Raji (cell line): ENCODE measurements around the gene LRRC8A.
A peak's percentile ranks its signal among the peaks of the same experiment; 100 is the strongest.

Experiments
- POLR2A ChIP-seq: IDR thresholded peaks from 2 replicates; pipeline ENCODE4 v1.6.1; 2011; ENCODE audit warnings: low read depth, low read length, control low read depth; ENCODE audit not compliant: insufficient read depth

LRRC8A gene

GRCh38 chr9:128933731-128934130 is 51.8 kb downstream of the LRRC8A start:
- TF ChIP-seq POLR2A, result no peak

GRCh38 chr9:128936171-128936865 is 54.4 kb downstream of the LRRC8A start:
- TF ChIP-seq POLR2A, result no peak

- no peak for TF ChIP-seq POLR2A
Observed at GRCh38 chr9:128937310-128938165, 55.6 kb downstream of the LRRC8A start.

- TF ChIP-seq POLR2A, result no peak
Observed at GRCh38 chr9:128940271-128940921, 58.5 kb downstream of the LRRC8A start.

DNA sequence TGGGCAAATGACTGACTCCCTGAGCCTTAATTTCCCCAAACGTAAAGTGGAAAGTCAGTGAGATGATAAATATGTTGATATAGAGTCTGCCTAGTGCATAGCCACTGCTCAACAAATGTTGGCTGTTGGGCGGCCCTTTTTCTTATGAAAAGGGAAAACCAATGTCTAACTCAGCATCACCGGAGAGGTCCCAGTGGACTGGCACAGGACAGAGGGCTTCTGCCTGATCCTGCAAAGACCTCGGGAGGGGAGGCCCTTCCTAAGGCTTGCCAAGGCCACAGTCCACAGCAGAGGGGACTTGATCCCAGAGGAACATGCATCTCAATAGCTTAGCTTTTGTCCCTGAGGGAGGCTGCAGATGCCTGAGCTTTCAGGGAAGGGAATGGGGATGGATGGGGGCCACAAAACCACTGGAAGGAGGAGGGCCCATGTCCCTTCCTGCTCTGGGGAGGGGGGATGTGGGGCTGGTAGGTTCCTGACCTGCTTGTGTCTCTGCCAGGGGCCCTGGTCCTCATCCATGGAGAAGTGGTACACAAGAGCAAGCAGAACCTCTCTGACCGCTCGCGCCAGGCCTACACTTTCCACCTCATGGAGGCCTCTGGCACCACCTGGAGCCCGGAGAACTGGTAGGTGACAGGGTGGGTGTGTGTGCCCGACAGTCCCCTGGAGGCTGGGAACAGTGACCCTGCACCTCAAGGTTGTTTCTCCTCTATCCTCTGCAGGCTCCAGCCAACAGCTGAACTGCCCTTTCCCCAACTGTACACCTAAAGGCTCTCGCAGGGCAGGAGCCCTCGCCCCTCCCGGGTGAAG is 59.2 kb downstream of the LRRC8A start:
- TF ChIP-seq POLR2A, result no peak

DNA sequence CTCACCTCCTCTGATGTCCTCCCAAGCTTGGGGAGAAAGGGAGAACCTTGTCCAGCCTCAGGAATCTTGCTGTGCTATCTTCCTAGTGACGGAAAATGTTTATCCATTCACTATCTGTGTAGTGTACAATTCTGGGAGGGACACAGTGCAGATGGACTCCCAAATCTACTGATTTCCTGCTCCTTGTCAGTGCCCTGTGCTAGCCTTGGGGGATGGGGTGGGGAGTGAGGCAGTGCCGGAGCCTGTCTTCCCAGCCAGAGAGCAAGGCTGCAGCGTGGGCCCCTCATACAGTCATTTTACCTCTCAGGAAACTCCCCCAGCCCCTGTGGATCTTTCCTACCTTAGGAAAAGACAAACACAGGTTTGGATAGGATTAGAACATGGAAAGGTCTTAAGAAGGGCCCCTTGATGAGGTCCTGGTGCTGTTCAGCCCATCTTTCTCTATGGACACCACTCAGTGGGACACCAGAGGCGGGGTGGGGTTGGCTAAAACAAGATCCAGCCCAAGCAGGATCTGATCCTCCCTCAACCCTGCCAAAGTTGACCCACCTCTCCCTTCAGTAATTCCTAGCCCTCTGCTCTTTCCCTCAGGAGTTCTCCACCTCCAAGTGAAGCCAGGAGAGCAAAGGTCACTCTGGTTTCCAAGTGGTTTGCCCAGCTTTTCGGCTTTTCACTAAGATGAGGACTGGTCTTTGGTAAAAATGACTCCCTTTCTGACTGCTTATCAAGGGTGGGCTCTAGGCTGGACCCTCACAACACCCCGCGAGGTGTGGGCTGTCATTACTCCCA is 62.1 kb downstream of the LRRC8A start:
- no peak for TF ChIP-seq POLR2A

DNA sequence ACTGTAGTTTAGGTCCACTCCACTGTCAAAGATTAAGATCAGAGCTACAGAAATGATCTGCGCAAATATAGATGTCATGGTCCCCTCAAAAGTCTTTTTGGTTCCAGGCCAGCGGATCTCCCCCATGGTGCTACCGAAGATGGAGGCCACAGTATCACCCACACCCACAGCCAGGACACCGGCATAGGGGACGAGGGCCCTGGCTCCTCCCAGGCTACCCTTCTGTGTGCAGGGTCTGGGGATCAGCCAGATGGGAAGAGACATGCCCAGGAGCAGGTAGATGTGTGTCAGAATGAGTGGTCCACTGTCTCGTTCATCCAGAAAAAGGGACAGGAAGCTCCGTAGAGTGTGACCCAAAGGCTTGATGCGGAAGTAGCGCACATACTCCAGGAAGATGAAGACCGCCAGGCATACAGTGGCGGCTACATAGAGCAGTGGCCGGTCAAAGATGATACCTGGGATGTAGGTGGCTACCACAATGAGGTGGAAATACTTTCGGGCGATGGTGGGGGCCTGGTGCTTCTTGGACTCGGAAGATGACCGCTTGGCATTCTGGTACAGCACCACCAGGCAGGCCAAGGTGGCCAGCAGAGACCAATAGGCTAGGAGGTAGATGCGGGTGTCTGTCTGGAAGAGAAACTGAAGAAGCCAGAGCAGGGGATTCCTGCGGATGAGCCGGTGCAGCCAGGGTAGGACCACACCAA is 64.0 kb downstream of the LRRC8A start:
- TF ChIP-seq POLR2A, result no peak

GRCh38 chr9:128946571-128947276 is 64.8 kb downstream of the LRRC8A start:
- no peak for TF ChIP-seq POLR2A

DNA sequence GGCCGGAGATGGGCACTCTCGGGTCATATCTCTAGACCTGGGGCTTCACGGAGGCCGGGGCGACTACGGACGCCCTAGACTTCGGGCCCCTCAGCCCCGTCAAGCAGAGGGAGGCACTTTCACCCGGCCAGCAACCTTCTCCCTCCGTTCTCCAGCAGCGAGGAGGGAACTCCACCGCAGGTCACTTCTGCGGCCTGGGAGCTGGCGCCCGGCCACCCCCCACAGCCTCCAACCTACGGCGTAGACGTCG is 65.3 kb downstream of the LRRC8A start:
- no peak for TF ChIP-seq POLR2A

- peak; percentile 96 for TF ChIP-seq POLR2A
Observed at GRCh38 chr9:128947527-128948301, 65.8 kb downstream of the LRRC8A start, which contains the start of the genes DOLK and NUP188. Gene DOLK, minus strand, starts transcription at chr9:128947603. Its CDS starts 300 bp downstream, at chr9:128947303. Gene NUP188, plus strand, starts transcription at chr9:128947699. Its CDS starts 21 bp downstream, at chr9:128947720.
